Measurements from ENCODE around the gene RPP38. TPM values are rescaled to one million over a fixed set of nuclear protein-coding genes. Genes with fewer than 3 reads are reported as not detected.

The RPP38 gene
- total and polyA plus RNA-seq, 2 of the 13 experiments (the other 11 are each of a cell fraction or from before 2014, with no cell fraction given), result 11.7 to 16.4 TPM

DNA sequence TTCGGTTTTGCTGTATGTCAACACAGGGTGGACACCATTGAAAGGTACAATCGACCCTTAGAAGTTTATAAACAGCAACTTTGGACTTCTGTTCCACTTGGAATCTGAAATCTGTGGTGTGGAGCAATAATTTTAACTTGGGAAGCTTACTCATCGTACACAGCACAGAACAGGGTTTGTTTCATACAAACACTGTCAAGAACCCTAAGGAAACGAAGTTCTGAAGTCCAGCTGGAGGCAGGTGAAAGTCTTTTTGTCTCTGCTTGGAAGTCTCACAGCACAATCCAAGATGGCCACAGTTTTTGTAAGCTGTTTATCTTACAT is 39.8 kb downstream of the RPP38 start:
- 16% methylated on average over 4 of the region's 4 CpGs for WGBS (ENCODE audit: low lambda C conversion rate)
- Histone ChIP-seq H3K27ac (ENCODE audit: extremely low read length, insufficient read depth, low read length) (peak overlapping the region; percentile 31), H3K9me3 (ENCODE audit: low read length) (no peaks in the 10 kb centered on the region), H3K27me3 (ENCODE audit: control insufficient read depth in 1 of 2, insufficient read depth in 2 of 2, low read length in 2 of 2) (no peaks in the 10 kb centered on the region), H3K4me1 (ENCODE audit: insufficient read depth, low read length) (peaks cover 35% of the 10 kb centered on the region), H4K20me1 (ENCODE audit: insufficient read depth, low read length) (no peaks in the 10 kb centered on the region), H2AFZ (ENCODE audit: low read length) (no peak overlapping the region), H3K4me2 (ENCODE audit: low read depth, low read length) (peak overlapping the region; percentile 13; the same call in 1 of the 2 replicates), H3K79me2 (ENCODE audit: insufficient read depth, low read length) (peaks cover 3% of the 10 kb centered on the region), H3K4me3 (replicated peaks in 1 of 3; ENCODE audit: insufficient read depth in 1 of 3, low read depth in 2 of 3, low read length in 3 of 3) (no peak overlapping the region), H3K36me3 (replicated peaks in 1 of 2; ENCODE audit: control insufficient read depth in 1 of 2, insufficient read depth in 2 of 2, low read length in 2 of 2) (peaks cover 13 to 41% of the 10 kb centered on the region in 2 experiments), H3K9ac (ENCODE audit: insufficient read depth, low read depth, low read length) (no peak overlapping the region)
- intact Hi-C loops (cut with micrococcal nuclease; ENCODE audit: unreplicated experiment) (no loop called here), in situ Hi-C loops (cut with HindIII; ENCODE audit: extremely low pct_ligation_motif_present, low pct_unique_long_range_greater_than_20kb) (no loop called here)
- BruUV-seq (replicated peaks), result no TSS peak
- ChIA-PET POLR2A (interaction anchor here (1.2 to 1.3 kb wide), 2 partner anchors 14 to 32 kb away, joined by 6 read pairs; partner anchors contain the start of gene NMT2), CTCF (ENCODE audit: low intra/inter-chr PET ratio, low total read pairs) (no interaction called here)
- FAIRE-seq (peak; percentile 81), DNase-seq (ENCODE audit: low spot score) (peak; percentile 39), ATAC-seq (peak; percentile 67)
- TF ChIP-seq, protein P1, sequence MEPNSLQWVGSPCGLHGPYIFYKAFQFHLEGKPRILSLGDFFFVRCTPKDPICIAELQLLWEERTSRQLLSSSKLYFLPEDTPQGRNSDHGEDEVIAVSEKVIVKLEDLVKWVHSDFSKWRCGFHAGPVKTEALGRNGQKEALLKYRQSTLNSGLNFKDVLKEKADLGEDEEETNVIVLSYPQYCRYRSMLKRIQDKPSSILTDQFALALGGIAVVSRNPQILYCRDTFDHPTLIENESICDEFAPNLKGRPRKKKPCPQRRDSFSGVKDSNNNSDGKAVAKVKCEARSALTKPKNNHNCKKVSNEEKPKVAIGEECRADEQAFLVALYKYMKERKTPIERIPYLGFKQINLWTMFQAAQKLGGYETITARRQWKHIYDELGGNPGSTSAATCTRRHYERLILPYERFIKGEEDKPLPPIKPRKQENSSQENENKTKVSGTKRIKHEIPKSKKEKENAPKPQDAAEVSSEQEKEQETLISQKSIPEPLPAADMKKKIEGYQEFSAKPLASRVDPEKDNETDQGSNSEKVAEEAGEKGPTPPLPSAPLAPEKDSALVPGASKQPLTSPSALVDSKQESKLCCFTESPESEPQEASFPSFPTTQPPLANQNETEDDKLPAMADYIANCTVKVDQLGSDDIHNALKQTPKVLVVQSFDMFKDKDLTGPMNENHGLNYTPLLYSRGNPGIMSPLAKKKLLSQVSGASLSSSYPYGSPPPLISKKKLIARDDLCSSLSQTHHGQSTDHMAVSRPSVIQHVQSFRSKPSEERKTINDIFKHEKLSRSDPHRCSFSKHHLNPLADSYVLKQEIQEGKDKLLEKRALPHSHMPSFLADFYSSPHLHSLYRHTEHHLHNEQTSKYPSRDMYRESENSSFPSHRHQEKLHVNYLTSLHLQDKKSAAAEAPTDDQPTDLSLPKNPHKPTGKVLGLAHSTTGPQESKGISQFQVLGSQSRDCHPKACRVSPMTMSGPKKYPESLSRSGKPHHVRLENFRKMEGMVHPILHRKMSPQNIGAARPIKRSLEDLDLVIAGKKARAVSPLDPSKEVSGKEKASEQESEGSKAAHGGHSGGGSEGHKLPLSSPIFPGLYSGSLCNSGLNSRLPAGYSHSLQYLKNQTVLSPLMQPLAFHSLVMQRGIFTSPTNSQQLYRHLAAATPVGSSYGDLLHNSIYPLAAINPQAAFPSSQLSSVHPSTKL (CRISPR knock-in tag; IDR thresholded peaks at IDR 0.05), result peak; percentile 67
- TF ChIP-seq, protein P2, sequence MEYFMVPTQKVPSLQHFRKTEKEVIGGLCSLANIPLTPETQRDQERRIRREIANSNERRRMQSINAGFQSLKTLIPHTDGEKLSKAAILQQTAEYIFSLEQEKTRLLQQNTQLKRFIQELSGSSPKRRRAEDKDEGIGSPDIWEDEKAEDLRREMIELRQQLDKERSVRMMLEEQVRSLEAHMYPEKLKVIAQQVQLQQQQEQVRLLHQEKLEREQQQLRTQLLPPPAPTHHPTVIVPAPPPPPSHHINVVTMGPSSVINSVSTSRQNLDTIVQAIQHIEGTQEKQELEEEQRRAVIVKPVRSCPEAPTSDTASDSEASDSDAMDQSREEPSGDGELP (IDR thresholded peaks at IDR 0.05; ENCODE audit: borderline replicate concordance, low read depth), result 0 out of 2 replicates have a peak, but pooled peaks have one; percentile 8
- peak; percentile 38; the same call in 1 of the 2 replicates for TF ChIP-seq CREM (IDR thresholded peaks at IDR 0.05)
- no peak for TF ChIP-seq CREM (CRISPR knock-in tag; IDR thresholded peaks at IDR 0.05)
- no peak for TF ChIP-seq ZNF207 (IDR thresholded peaks at IDR 0.05; ENCODE audit: borderline replicate concordance)
- TF ChIP-seq JUNB (CRISPR knock-in tag; IDR thresholded peaks at IDR 0.05; ENCODE audit: borderline replicate concordance), result no peak
- peak; percentile 28; the same call in 1 of the 2 replicates for TF ChIP-seq RCOR2 (CRISPR knock-in tag; IDR thresholded peaks at IDR 0.05)
- peak; percentile 21; the same call in 1 of the 2 replicates for TF ChIP-seq FOSL1 (CRISPR knock-in tag; IDR thresholded peaks at IDR 0.05; ENCODE audit: borderline replicate concordance)
- TF ChIP-seq CCDC6 (CRISPR knock-in tag; IDR thresholded peaks at IDR 0.05), result no peak
- TF ChIP-seq ZBTB3 (CRISPR knock-in tag; IDR thresholded peaks at IDR 0.05; ENCODE audit: borderline replicate concordance, low read depth), result no peak
- no peak for TF ChIP-seq YEATS4 (CRISPR knock-in tag; IDR thresholded peaks at IDR 0.05; ENCODE audit: borderline replicate concordance)
- no peak for TF ChIP-seq HDAC2 (CRISPR knock-in tag; IDR thresholded peaks at IDR 0.05)
- no peak for TF ChIP-seq ZNF10 (CRISPR knock-in tag; IDR thresholded peaks at IDR 0.05; ENCODE audit: borderline replicate concordance, low read depth)
- no peak for TF ChIP-seq FOXP1 (IDR thresholded peaks at IDR 0.05)
- TF ChIP-seq FOXP1 (CRISPR knock-in tag; IDR thresholded peaks at IDR 0.05), result peak; percentile 23; the same call in 1 of the 2 replicates
- TF ChIP-seq FOXJ3 (CRISPR knock-in tag; IDR thresholded peaks at IDR 0.05; ENCODE audit: borderline replicate concordance), result peak; percentile 47; the same call in 1 of the 2 replicates
- no peak for TF ChIP-seq ZEB1 (IDR thresholded peaks at IDR 0.05; ENCODE audit: insufficient replicate concordance, low read depth)
- no peak for TF ChIP-seq PRMT3 (CRISPR knock-in tag; IDR thresholded peaks at IDR 0.05; ENCODE audit: borderline replicate concordance, low read depth)
- TF ChIP-seq GATAD2A (CRISPR knock-in tag; IDR thresholded peaks at IDR 0.05), result peak; percentile 70; the same call in 1 of the 2 replicates
- no peak for TF ChIP-seq ELF4 (CRISPR knock-in tag; IDR thresholded peaks at IDR 0.05; ENCODE audit: borderline replicate concordance)
- peak; percentile 37; the same call in 1 of the 2 replicates for TF ChIP-seq CEBPG (CRISPR knock-in tag; IDR thresholded peaks at IDR 0.05)
- TF ChIP-seq FOXA3 (CRISPR knock-in tag; IDR thresholded peaks at IDR 0.05), result peak; percentile 46; the same call in 1 of the 2 replicates
